HG03520 (cell line): ENCODE results near the gene MDP1.
A peak's percentile ranks its signal among the peaks of the same experiment; 100 is the strongest.

Experiments
- ATAC-seq: cut with Tn5 transposase; IDR thresholded peaks from one replicate; pipeline ENCODE4 v1.9.1; 2021; ENCODE audit warnings: mild to moderate bottlenecking, moderate library complexity; ENCODE audit not compliant: unreplicated experiment

MDP1 gene

DNA sequence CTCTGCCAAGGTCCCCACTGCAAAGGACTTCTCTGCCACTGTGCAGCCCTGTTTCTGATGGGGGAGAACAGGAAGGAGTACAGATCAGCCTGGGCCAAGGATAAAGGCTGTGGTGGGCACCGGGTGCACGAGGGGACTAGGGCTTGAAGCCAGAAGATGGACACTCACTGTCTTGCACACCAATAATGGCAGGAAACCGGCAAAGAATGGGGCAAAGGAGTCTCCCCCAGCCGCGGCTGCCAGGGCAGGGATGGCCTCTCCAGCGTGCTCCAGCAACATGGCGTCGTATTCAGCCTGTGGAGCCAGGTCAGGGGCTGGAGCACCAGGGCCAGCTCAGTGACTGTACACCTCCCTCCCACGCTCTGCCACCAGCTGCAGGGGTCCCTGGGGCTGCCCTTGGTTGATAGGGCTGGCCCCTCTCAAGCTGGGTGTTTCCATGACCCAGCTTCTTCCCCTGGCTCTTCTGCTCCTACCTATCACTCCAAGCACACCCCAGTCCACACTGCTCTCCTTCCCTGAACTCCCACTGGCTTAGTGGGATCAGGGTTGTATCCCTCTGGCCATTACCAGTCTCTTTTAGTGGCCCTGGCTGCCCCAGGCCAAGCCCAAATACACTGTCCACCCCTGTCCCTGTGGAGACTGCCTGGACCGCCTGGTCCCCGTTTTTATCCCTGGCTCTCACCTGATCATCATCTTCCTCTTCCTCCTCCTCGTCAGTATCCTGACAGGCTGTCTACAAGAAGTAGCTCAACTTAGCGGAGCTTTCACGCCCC lies 33.6 kb downstream of the MDP1 start:
- ATAC-seq, result no peak

DNA sequence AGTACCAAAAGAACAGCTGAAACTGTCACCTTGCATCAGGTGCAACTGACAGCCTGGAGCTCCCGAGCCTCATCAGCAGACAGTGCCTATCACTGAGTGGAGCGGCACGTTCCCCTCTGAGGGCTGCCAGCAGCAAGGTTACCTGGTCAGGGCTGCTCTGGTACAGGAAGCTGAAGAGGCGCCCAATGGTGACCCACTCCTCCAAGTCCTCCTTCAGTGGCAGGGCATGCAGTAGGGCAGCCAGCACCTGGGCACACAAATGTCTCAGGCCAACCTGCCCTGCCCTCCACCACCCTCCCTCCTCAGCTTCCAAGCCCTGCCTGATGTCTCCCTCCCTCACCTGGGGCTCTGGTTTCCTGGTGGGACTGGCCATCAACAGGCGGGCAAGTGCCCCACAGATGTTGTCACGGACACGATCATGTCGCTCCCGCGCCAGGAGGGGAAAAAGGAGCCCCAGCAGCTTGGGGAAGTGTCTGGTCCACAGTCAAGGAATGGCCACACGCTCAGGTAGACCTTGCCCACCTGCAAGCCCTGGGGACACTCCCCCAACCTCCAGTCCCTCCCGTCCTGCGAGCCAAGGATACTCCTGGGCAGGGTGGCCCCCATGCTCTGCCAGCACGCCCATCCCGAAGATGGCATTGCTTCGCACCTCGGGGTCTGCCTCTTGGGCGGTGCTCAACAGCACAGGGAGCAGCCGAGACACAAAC lies 34.3 kb downstream of the MDP1 start:
- no peak for ATAC-seq

GRCh38 chr14:24179961-24180796 lies 35.7 kb downstream of the MDP1 start:
- no peak for ATAC-seq

DNA sequence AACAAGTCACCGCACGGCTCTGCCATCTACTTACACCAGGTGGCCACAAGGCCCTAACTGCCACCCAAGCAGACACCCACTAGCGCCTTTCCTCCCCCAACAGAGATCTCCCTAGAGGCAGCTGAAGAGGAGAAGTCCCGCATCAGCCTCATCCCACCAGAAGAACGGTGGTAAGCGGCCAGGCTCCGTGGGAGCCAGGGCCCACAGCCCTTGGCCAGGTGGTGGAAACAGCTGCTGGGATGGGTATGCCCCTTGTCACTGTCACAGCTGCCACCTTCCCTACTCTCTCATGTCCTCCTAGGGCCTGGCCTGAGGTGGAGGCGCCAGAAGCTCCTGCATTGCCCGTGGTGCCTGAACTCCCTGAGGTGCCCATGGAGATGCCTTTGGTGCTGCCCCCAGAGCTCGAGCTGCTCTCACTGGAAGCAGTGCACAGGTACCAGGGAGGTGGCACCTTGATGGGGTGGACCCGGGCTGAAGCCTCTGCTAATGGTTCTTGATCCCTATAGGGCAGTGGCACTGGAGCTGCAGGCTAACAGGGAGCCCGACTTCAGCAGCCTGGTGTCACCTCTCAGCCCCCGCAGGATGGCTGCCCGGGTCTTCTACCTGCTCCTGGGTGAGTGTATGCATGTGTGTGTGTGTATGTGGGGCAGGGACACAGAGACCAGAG lies 36.4 kb downstream of the MDP1 start:
- ATAC-seq, result no peak

DNA sequence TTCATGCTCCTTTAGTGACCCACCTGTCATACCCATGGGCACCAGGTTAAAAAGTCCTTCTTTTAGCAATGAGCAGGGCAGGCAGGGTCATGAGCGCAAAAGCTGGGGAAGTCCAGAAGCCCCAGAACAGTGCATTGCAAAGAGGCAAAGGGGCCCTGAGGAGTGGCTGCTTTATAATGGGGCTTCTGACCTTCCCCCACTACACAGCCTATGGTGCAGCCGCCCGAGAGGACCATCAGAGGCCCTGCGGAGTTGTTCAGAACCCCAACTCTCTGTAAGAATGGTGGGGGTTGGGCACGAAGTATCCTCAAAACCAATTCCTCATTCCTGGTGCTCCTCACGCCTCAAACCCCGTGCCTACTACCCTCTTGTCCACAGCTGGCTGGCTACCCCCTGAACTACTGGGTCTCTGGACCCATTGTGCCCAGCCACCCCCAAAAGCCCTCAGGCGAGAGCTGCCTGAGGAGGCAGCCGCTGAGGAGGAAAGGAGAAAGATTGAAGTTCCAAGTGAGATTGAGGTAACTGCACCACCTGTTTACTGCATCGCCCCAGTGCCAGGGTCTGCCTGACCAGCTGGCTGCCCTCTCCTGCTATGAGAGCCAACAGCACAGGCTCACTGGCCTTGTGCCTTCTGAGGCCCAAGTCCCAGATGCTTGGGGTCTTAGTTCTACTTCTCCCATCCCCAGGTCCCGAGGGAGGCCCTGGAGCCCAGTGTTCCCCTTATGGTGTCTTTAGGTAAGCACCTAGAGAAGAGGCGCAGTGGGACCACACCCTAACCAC lies 37.3 kb downstream of the MDP1 start:
- ATAC-seq, result no peak

GRCh38 chr14:24177891-24178290 lies 38.0 kb downstream of the MDP1 start:
- no peak for ATAC-seq

DNA sequence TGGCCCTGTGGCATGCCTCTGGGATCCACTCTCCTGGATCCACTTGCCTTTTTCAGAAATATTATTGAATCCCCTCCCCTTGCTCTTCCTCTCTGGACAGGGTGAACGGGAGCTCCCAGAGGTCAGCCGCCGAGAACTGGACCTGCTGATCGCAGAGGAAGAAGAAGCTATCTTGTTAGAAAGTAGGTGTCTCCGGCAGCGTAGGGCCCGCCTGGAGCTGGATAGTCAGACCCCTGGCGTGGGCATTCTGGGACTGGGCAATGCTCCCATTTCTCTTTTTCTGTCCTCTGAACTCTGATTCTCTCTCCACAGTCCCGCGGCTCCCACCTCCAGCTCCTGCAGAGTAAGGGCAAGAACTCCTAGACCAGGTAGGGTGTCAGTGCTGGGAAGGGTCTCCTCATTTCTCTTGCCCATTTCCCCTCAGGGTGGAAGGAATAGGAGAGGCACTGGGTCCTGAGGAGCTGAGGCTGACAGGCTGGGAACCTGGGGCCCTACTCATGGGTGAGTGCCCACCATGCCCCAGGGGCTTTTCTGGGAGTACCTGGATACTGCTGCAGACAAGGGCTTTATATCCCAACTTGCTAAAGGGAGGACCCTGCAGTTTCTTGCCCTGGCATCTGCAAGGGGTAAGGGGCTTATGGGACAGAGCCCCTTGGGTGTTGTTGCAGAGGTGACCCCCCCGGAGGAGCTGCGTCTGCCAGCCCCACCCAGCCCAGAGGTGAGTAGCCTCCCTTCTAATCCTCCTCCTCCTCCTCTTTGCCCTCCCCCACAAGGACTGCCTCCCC lies 38.6 kb downstream of the MDP1 start:
- no peak for ATAC-seq

DNA sequence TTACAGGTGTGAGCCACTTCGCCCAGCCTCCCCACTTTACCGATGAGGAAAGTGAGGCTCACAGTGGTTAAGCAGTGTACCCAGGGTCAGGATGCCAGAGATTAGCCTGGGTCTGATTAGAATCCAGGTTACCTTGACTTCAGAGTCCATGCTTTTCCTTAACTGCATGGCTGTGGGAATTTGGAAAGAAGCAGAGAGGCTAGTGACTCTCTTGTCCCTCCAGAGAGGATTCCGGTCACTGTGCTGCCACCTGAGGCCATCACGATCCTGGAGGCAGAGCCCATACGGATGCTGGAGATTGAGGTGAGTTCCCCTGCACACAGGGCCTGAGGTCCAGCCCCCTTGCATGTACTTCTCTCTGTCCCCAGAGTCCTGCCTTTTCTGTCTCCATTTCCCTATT lies 39.3 kb downstream of the MDP1 start:
- ATAC-seq, result no peak

GRCh38 chr14:24172871-24173281 lies 43.0 kb downstream of the MDP1 start:
- no peak for ATAC-seq

DNA sequence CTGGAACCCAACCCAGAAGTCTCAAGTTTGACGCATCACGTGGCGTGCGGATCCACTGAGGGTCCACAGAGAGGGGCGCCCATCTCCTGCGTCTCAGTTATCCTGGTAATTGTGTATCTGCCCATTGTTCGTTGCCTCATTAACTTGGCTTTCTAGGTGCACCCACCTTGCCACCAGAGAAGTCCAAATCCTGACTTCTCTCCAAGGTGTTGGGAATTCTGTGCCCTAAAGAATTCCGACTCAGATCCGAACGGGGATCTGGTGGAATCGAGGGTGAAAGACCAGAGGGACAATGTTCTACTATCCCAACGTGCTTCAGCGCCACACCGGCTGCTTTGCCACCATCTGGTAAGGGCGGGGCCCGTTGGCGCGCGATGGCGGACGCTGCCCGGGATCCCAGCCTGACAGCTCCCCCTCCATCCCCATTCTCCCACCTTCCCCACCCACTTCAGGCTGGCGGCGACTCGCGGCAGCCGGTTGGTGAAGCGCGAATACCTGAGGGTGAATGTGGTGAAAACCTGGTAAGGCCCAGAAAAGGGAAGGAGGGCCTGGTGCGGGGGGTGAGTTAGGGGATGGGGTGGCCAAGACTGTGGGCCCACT lies 43.5 kb downstream of the MDP1 start:
- no peak for ATAC-seq

GRCh38 chr14:24171422-24172260 lies 44.2 kb downstream of the MDP1 start, which contains the start of gene REC8:
TSS of gene REC8 (plus strand) at chr14:24172080. CDS start at chr14:24172553, 473 bp downstream.
- peak; percentile 64 for ATAC-seq

DNA sequence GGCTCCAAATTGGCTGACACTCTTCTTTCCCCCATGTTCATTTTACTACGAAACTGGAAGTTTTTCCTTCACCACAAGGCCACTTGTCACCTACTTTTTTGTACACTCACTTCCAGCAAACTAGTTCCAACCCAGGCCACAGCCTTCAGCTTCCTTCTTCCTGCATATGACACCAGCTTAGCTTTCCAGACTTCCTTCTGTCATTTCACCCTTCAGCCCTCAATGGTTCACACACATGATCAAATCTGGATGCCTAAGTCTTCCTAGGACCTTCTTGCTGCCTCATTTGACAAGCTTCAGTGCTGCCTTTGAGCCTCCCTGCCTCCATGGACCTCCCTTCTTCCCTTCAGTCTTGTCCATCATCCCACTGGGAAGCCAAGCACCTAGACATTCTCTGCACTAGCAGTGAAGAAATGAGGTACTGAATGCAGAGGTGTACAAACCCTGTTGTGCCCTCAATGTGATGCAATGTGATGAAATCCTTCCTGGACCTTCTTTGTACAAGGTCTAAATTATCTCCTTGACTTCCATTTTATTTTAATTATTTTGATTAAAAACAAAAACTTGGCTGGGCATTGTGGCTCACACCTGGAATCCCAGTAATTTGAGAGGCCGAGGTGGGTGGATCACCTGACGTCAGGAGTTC lies 48.3 kb downstream of the MDP1 start:
- ATAC-seq, result no peak

DNA sequence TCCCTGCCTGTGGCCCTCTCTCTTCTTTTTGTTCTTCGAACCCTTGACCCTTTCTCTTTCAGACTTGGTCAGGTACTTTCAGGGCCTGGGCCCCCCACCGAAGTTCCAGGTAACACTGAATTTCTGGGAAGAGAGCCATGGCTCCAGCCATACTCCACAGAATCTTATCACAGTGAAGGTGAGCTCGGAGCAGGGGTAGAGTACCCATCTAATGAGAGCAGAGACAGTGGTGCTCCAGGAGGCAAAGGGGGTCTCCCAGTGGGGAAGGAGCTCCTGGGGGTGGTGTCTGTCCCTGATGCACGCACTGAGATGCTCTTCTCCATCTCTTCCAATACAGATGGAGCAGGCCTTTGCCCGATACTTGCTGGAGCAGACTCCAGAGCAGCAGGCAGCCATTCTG lies 50.1 kb downstream of the MDP1 start:
- no peak for ATAC-seq

DNA sequence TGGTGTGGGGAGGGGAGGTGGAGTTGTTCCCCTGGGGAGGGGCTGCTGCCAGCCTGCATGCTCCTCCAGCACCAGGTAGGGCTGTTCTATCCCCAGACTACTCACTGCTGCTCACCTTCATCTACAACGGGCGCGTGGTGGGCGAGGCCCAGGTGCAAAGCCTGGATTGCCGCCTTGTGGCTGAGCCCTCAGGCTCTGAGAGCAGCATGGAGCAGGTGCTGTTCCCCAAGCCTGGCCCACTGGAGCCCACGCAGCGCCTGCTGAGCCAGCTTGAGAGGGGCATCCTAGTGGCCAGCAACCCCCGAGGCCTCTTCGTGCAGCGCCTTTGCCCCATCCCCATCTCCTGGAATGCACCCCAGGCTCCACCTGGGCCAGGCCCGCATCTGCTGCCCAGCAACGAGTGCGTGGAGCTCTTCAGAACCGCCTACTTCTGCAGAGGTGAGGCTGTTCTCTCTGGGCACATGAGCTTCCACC lies 51.3 kb downstream of the MDP1 start:
- ATAC-seq, result no peak
